HL-60 (cell line): ENCODE data around the gene LINGO1.

Experiments
- DNase-seq, 2 experiments: peaks; one replicate each; pipeline ENCODE4 v3.0.0-alpha.2; 2010 to 2020; ENCODE audit warnings: low read depth in 1 of 2, low spot score in 1 of 2
- H3K27ac ChIP-seq: fragments of 250-450 bp; sonication (Bioruptor Pico); replicated peaks from 2 replicates; pipeline ENCODE4 v1.5.1; 2020; ENCODE audit warnings: mild to moderate bottlenecking, moderate library complexity
- H3K27me3 ChIP-seq: fragments of 250-450 bp; sonication (Bioruptor Pico); 2 replicates; pipeline ENCODE4 v1.5.1; 2021; ENCODE audit warnings: mild to moderate bottlenecking, moderate library complexity; ENCODE audit not compliant: insufficient read depth, poor library complexity, severe bottlenecking
- H3K4me3 ChIP-seq: replicated peaks from 2 replicates; pipeline ENCODE4 v1.5.1; 2011; ENCODE audit warnings: mild to moderate bottlenecking, control low read depth, low read length; ENCODE audit not compliant: insufficient read depth
- CTCF ChIP-seq: IDR thresholded peaks from one replicate; pipeline ENCODE4 v1.5.1; 2011; ENCODE audit warnings: low read length, control low read depth, inconsistent platforms; ENCODE audit not compliant: insufficient read depth
- GABPA ChIP-seq: IDR thresholded peaks from 2 replicates; pipeline ENCODE4 v1.6.1; 2012; ENCODE audit warnings: low read depth
- POLR2AphosphoS5 ChIP-seq: IDR thresholded peaks from 2 replicates; pipeline ENCODE4 v1.6.1; 2012; ENCODE audit warnings: low read depth
- REST ChIP-seq: IDR thresholded peaks from 2 replicates; pipeline ENCODE4 v1.6.1; 2012; ENCODE audit warnings: low read depth; ENCODE audit not compliant: insufficient replicate concordance
- SPI1 ChIP-seq: IDR thresholded peaks from 2 replicates; pipeline ENCODE4 v1.6.1; 2012; ENCODE audit warnings: low read depth, mild to moderate bottlenecking, borderline replicate concordance

Gene LINGO1

GRCh38 chr15:77573802-77574201, 58.9 kb downstream of the LINGO1 start:
- Histone ChIP-seq H3K27me3 (no peaks in the 10 kb centered on the region), H3K27ac (no peak overlapping the region), H3K4me3 (no peak overlapping the region)
- TF ChIP-seq POLR2AphosphoS5 (no peak), CTCF (no peak), REST (no peak), GABPA (no peak), SPI1 (no peak)
- no peak for DNase-seq

GRCh38 chr15:77572186-77572585, 60.5 kb downstream of the LINGO1 start:
- DNase-seq, result no peak
- H3K4me3 ChIP-seq, result no peak overlapping the region
- TF ChIP-seq GABPA, result no peak
- no peak for TF ChIP-seq POLR2AphosphoS5
- no peak for TF ChIP-seq REST
- TF ChIP-seq SPI1, result no peak
- no peak for TF ChIP-seq CTCF
- no peaks in the 10 kb centered on the region for H3K27me3 ChIP-seq
- no peak overlapping the region for H3K27ac ChIP-seq

GRCh38 chr15:77571741-77572140, 61.0 kb downstream of the LINGO1 start:
- no peak for DNase-seq
- TF ChIP-seq SPI1, result no peak
- no peak for TF ChIP-seq POLR2AphosphoS5
- no peak for TF ChIP-seq CTCF
- TF ChIP-seq REST, result no peak
- TF ChIP-seq GABPA, result no peak
- H3K4me3 ChIP-seq, result no peak overlapping the region
- no peaks in the 10 kb centered on the region for H3K27me3 ChIP-seq
- H3K27ac ChIP-seq, result no peak overlapping the region
